ENCODE results near the gene CBR3.
"Not testable (repeated sequence)": the region's sequence is repeated elsewhere in the genome, so short reads cannot be mapped to it uniquely, and the experiment has no call there.

CBR3 gene

DNA sequence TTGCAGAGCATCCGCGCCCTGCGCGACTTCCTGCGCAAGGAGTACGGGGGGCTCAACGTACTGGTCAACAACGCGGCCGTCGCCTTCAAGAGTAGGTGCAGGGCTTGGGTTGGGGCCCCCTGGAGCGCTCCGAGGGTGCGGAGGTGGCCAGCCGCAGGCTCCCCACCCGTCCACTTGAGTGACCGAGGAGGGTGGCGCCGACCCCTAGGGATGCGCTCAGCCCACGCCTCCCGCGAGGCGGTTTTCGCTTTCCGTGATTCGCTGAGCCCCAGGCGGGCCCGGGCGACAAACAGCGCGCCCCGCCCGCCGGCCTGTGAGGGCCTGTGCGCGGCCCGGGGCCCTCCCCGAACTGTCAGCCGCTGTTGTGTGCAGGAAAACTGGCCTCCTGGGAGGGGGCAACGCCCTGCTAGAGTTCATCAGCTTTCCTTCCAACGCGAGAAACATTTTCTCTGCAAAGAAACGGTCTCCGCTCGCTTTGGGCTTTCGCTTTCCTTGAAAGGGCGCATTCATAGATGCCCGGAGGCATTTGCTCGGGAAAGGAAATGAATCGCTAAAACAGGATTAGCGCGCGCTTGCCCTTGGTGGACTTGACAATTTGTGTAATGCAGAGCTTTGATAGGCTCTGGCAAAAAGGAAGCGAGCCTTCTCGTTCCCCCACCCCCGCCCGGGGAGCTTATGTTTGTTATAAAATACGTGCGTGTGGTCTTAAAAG is 668 bp downstream of the CBR3 start:
- H3K9me3 ChIP-seq (ENCODE audit: control insufficient read depth in 1 of 2, low read length in 2 of 2): no peaks in the 10 kb centered on the region
- no peaks in the 10 kb centered on the region for H3K27me3 ChIP-seq (ENCODE audit: low read depth, low read length)
- H3K36me3 ChIP-seq (ENCODE audit: control insufficient read depth in 1 of 2, insufficient read depth in 2 of 2, low read length in 2 of 2): peaks cover 3 to 8% of the 10 kb centered on the region in 2 donors
- peak overlapping the region; percentile 83 to 96 for H3K4me3 ChIP-seq (ENCODE audit: low read depth in 1 of 2, low read length in 2 of 2)
- peaks cover 7 to 11% of the 10 kb centered on the region in 2 donors for H3K4me1 ChIP-seq (ENCODE audit: control insufficient read depth in 1 of 2, insufficient read depth in 2 of 2, low read length in 2 of 2)
- peak overlapping the region; percentile 86 for H3K27ac ChIP-seq (ENCODE audit: low read length)

- not testable (repeated sequence) for H3K4me3 ChIP-seq (ENCODE audit: low read depth in 1 of 2, low read length in 2 of 2); H3K27me3 ChIP-seq (ENCODE audit: low read depth, low read length); H3K36me3 ChIP-seq (ENCODE audit: control insufficient read depth in 1 of 2, insufficient read depth in 2 of 2, low read length in 2 of 2); H3K27ac ChIP-seq (ENCODE audit: low read length); H3K9me3 ChIP-seq (ENCODE audit: control insufficient read depth in 1 of 2, low read length in 2 of 2)
- peaks cover 0 to 12% of the 10 kb centered on the region in 2 donors for H3K4me1 ChIP-seq (ENCODE audit: control insufficient read depth in 1 of 2, insufficient read depth in 2 of 2, low read length in 2 of 2)
Measured at GRCh38 chr21:36139791-36140190, 4.9 kb downstream of the CBR3 start.

DNA sequence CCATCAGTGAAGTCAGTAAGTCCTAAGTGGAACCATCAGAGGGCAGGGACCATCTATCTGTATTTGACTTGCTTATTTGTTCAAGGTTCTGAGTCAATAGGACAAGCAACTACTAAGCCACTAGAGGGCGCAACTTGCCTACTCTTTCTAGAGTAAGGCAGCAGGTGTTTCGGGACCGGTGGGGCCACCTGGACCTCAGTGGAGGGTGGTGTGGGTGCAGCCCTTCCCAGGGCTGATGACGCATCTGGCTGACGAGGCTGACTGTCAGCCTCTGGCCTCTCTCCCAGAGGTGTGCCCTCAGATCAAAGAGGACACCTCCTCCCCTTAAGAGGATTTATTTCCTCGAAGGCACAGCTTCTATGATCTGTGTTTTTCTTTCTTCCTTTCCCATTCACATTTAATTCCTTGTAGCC is 6.6 kb downstream of the CBR3 start:
- H3K36me3 ChIP-seq (ENCODE audit: control insufficient read depth in 1 of 2, insufficient read depth in 2 of 2, low read length in 2 of 2): peaks cover 3 to 8% of the 10 kb centered on the region in 2 donors
- peaks cover 0 to 8% of the 10 kb centered on the region in 2 donors for H3K4me1 ChIP-seq (ENCODE audit: control insufficient read depth in 1 of 2, insufficient read depth in 2 of 2, low read length in 2 of 2)
- H3K9me3 ChIP-seq (ENCODE audit: control insufficient read depth in 1 of 2, low read length in 2 of 2): no peaks in the 10 kb centered on the region
- no peak overlapping the region for H3K4me3 ChIP-seq (ENCODE audit: low read depth in 1 of 2, low read length in 2 of 2)
- no peaks in the 10 kb centered on the region for H3K27me3 ChIP-seq (ENCODE audit: low read depth, low read length)
- peak overlapping the region; percentile 85 for H3K27ac ChIP-seq (ENCODE audit: low read length)

GRCh38 chr21:36144233-36144632 is 9.4 kb downstream of the CBR3 start:
- not testable (repeated sequence) for H3K4me1 ChIP-seq (ENCODE audit: control insufficient read depth in 1 of 2, insufficient read depth in 2 of 2, low read length in 2 of 2); H3K9me3 ChIP-seq (ENCODE audit: control insufficient read depth in 1 of 2, low read length in 2 of 2); H3K4me3 ChIP-seq (ENCODE audit: low read depth in 1 of 2, low read length in 2 of 2); H3K36me3 ChIP-seq (ENCODE audit: control insufficient read depth in 1 of 2, insufficient read depth in 2 of 2, low read length in 2 of 2); H3K27ac ChIP-seq (ENCODE audit: low read length); H3K27me3 ChIP-seq (ENCODE audit: low read depth, low read length)

DNA sequence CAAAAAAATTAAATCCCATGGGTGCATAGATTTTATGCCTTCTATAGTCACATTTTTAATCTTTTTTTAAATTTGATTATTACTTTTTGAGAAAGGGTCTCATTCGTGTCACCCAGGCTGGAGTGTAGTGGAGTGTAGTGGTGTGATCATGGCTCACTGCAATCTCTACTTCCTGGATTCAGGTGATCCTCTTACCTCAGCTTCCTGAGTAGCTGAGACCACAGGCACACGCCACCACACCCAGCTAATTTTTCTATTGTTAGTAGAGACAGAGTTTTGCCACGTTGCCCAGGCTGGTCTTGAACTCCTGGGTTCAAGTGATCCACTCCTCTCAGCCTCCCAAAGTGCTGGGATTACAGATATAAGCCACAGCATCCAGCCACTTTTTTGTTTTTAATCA is 10.4 kb downstream of the CBR3 start:
- H3K36me3 ChIP-seq (ENCODE audit: control insufficient read depth in 1 of 2, insufficient read depth in 2 of 2, low read length in 2 of 2): peaks cover 0 to 2% of the 10 kb centered on the region in 2 donors
- no peaks in the 10 kb centered on the region for H3K9me3 ChIP-seq (ENCODE audit: control insufficient read depth in 1 of 2, low read length in 2 of 2)
- H3K4me3 ChIP-seq (ENCODE audit: low read depth in 1 of 2, low read length in 2 of 2): no peak overlapping the region
- no peak overlapping the region for H3K27ac ChIP-seq (ENCODE audit: low read length)
- H3K4me1 ChIP-seq (ENCODE audit: control insufficient read depth in 1 of 2, insufficient read depth in 2 of 2, low read length in 2 of 2): peaks cover 2 to 10% of the 10 kb centered on the region in 2 donors
- no peaks in the 10 kb centered on the region for H3K27me3 ChIP-seq (ENCODE audit: low read depth, low read length)

- Histone ChIP-seq H3K27me3 (ENCODE audit: low read depth, low read length) (no peaks in the 10 kb centered on the region), H3K4me1 (ENCODE audit: control insufficient read depth in 1 of 2, insufficient read depth in 2 of 2, low read length in 2 of 2) (peaks cover 7 to 11% of the 10 kb centered on the region in 2 donors), H3K4me3 (ENCODE audit: low read depth in 1 of 2, low read length in 2 of 2) (no peak overlapping the region), H3K36me3 (ENCODE audit: control insufficient read depth in 1 of 2, insufficient read depth in 2 of 2, low read length in 2 of 2) (no peaks in the 10 kb centered on the region), H3K9me3 (ENCODE audit: control insufficient read depth in 1 of 2, low read length in 2 of 2) (no peaks in the 10 kb centered on the region), H3K27ac (ENCODE audit: low read length) (no peak overlapping the region)
Measured at GRCh38 chr21:36147911-36148310, 13.0 kb downstream of the CBR3 start.

- Histone ChIP-seq H3K36me3 (ENCODE audit: control insufficient read depth in 1 of 2, insufficient read depth in 2 of 2, low read length in 2 of 2) (no peaks in the 10 kb centered on the region), H3K4me3 (ENCODE audit: low read depth in 1 of 2, low read length in 2 of 2) (no peak overlapping the region), H3K27ac (ENCODE audit: low read length) (no peak overlapping the region), H3K9me3 (ENCODE audit: control insufficient read depth in 1 of 2, low read length in 2 of 2) (no peaks in the 10 kb centered on the region), H3K4me1 (ENCODE audit: control insufficient read depth in 1 of 2, insufficient read depth in 2 of 2, low read length in 2 of 2) (peaks cover 7 to 11% of the 10 kb centered on the region in 2 donors), H3K27me3 (ENCODE audit: low read depth, low read length) (no peaks in the 10 kb centered on the region)
Measured at GRCh38 chr21:36148886-36149285, 14.0 kb downstream of the CBR3 start.

DNA sequence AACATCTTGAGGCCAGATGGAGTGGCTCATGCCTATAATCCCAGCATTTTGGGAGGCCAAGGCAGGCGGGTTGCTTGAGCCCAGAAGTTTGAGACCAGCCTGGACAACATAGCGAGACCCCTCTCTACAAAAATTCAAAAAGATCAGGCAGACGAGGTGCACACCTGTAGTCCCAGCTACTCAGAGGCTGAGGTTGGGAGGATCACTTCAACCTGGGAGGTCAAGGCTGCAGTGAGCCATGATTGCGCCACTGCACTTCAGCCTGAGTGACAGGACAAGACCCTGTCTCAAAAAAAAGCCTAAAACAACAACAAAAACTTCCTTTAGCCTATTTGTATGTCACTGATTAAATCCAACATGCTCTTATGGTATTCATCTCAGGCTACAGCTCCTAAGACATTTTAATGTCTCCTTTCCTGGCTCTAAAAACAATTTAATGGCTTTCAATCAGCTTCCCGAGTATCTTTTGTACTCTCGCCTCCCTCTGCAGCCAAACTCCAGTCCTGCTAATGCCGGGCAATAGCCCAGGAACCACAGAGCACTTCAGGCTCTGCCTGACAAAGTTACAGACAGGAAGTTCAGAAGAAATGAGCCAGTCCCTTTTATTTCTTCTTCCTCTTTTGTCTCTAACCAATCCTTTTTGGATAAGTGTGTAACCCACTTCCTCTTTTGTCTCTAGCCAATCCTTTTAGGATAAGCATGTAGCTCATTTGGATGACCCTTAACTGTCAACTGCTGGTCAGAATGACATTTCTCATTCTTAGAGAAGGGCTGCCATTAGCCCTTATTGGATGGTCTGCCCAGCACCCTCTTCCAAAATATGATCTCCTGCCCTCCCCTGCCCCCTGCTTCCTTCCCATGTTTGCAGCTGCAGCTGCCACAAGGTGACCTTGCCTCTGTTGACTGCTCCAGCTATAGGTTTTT is 15.2 kb downstream of the CBR3 start:
- Histone ChIP-seq H3K4me1 (ENCODE audit: control insufficient read depth in 1 of 2, insufficient read depth in 2 of 2, low read length in 2 of 2) (peaks cover 7 to 12% of the 10 kb centered on the region in 2 donors), H3K27ac (ENCODE audit: low read length) (peak overlapping the region; percentile 17), H3K27me3 (ENCODE audit: low read depth, low read length) (no peaks in the 10 kb centered on the region), H3K9me3 (ENCODE audit: control insufficient read depth in 1 of 2, low read length in 2 of 2) (no peaks in the 10 kb centered on the region), H3K36me3 (ENCODE audit: control insufficient read depth in 1 of 2, insufficient read depth in 2 of 2, low read length in 2 of 2) (no peaks in the 10 kb centered on the region), H3K4me3 (ENCODE audit: low read depth in 1 of 2, low read length in 2 of 2) (no peak overlapping the region)

GRCh38 chr21:36155603-36156338 is 20.9 kb downstream of the CBR3 start:
- H3K27me3 ChIP-seq (ENCODE audit: low read depth, low read length): no peaks in the 10 kb centered on the region
- H3K4me1 ChIP-seq (ENCODE audit: control insufficient read depth in 1 of 2, insufficient read depth in 2 of 2, low read length in 2 of 2): peaks cover under 1 to 12% of the 10 kb centered on the region in 2 donors
- H3K9me3 ChIP-seq (ENCODE audit: control insufficient read depth in 1 of 2, low read length in 2 of 2): no peaks in the 10 kb centered on the region
- peak overlapping the region; percentile 61 to 74 for H3K4me3 ChIP-seq (ENCODE audit: low read depth in 1 of 2, low read length in 2 of 2)
- peak overlapping the region; percentile 45 for H3K27ac ChIP-seq (ENCODE audit: low read length)
- H3K36me3 ChIP-seq (ENCODE audit: control insufficient read depth in 1 of 2, insufficient read depth in 2 of 2, low read length in 2 of 2): no peaks in the 10 kb centered on the region

GRCh38 chr21:36156339-36156814 is 21.5 kb downstream of the CBR3 start:
- H3K27ac ChIP-seq (ENCODE audit: low read length): no peak overlapping the region
- peak overlapping the region; percentile 61 to 95 for H3K4me3 ChIP-seq (ENCODE audit: low read depth in 1 of 2, low read length in 2 of 2)
- H3K9me3 ChIP-seq (ENCODE audit: control insufficient read depth in 1 of 2, low read length in 2 of 2): no peaks in the 10 kb centered on the region
- H3K4me1 ChIP-seq (ENCODE audit: control insufficient read depth in 1 of 2, insufficient read depth in 2 of 2, low read length in 2 of 2): peaks cover 0 to 12% of the 10 kb centered on the region in 2 donors
- no peaks in the 10 kb centered on the region for H3K27me3 ChIP-seq (ENCODE audit: low read depth, low read length)
- H3K36me3 ChIP-seq (ENCODE audit: control insufficient read depth in 1 of 2, insufficient read depth in 2 of 2, low read length in 2 of 2): no peaks in the 10 kb centered on the region

All from muscle layer of duodenum (tissue), 2 donors.